Esophagus squamous epithelium (tissue), 4 donors: ENCODE results near the gene LDLRAD3.

Source experiments
- CTCF ChIP-seq, 6 experiments: fragments of 450-650 bp in 4 of 6; fragments of 200-600 bp in 2 of 6; sonication (generic) in 2 of 6; IDR thresholded peaks; one replicate each; pipeline ENCODE4 v1.5.1; 2016 to 2019; ENCODE audit warnings: antibody characterized with exemption in 6 of 6, mild to moderate bottlenecking in 4 of 6, moderate library complexity in 4 of 6
- POLR2A ChIP-seq, 4 donors: fragments of 450-650 bp; IDR thresholded peaks; one replicate each; pipeline ENCODE4 v1.6.1; 2017; ENCODE audit warnings: antibody characterized with exemption in 4 of 4, mild to moderate bottlenecking in 4 of 4, moderate library complexity in 3 of 4

- no peak for TF ChIP-seq CTCF (IDR thresholded peaks at IDR 0.05)
- TF ChIP-seq POLR2A (IDR thresholded peaks at IDR 0.05), result no peak
Observed at GRCh38 chr11:36035999-36036398, 92.1 kb downstream of the LDLRAD3 start.
